Adrenal gland (tissue), 12 donors: ENCODE results near the gene EIF4E1B. TPM values are rescaled to one million over a fixed set of nuclear protein-coding genes. Genes with fewer than 3 reads are reported as not detected.
A peak's percentile ranks its signal among the peaks of the same experiment; 100 is the strongest.

Experiments
- DNase-seq, 7 donors: peaks; one replicate each; pipeline ENCODE4 v3.0.0-alpha.2; 2019 to 2020
- H3K27ac ChIP-seq, 5 donors: fragments of 200-600 bp; sonication (generic) in 4 of 5; 1 replicate in 3 of 5; 2 replicates in 2 of 5; pipeline versions ENCODE4 v1.5.1 to v1.8.0; 2016 to 2020; ENCODE audit warnings: mild to moderate bottlenecking in 1 of 5
- H3K27me3 ChIP-seq: fragments of 200-600 bp; 2 replicates; pipeline ENCODE4 v1.8.0; 2021
- H3K36me3 ChIP-seq, 2 donors: fragments of 200-600 bp; replicated peaks in 1 of 2; 1 replicate in 1 of 2; 2 replicates in 1 of 2; pipeline versions ENCODE4 v1.5.1 to v1.8.0; 2018 to 2022
- H3K4me1 ChIP-seq, 2 donors: fragments of 200-600 bp; replicated peaks in 1 of 2; 1 replicate in 1 of 2; 2 replicates in 1 of 2; pipeline versions ENCODE4 v1.5.1 to v1.8.0; 2018 to 2021
- H3K4me3 ChIP-seq, 4 donors: fragments of 200-600 bp; sonication (generic) in 3 of 4; one replicate each; pipeline ENCODE4 v1.5.1; 2016 to 2018
- H3K9me3 ChIP-seq, 3 donors: fragments of 200-600 bp; sonication (generic) in 1 of 3; replicated peaks in 1 of 3; 1 replicate in 2 of 3; 2 replicates in 1 of 3; pipeline versions ENCODE4 v1.5.1 to v1.8.0; 2016 to 2021
- POLR2A ChIP-seq, 2 donors: fragments of 450-650 bp; IDR thresholded peaks; one replicate each; pipeline ENCODE4 v1.6.1; 2017; ENCODE audit warnings: antibody characterized with exemption in 2 of 2, mild to moderate bottlenecking in 2 of 2, moderate library complexity in 1 of 2
- WGBS, 4 donors: extraction: QIAGEN DNeasy Blood & Tissue Kit in 2 of 4; methylation state at CpG; one replicate each; pipeline versions ENCODE4 v1.1.5 to v1.1.7; 2013 to 2017; 5-methylcytosine and 5-hydroxymethylcytosine counted together
- intact Hi-C, 2 donors: fragments of 100-400 bp; cut with DNase I; formaldehyde crosslinking; loops; one replicate each; pipeline versions ENCODE4 v1.14.1 to v1.15.0; 2022 to 2023
- polyA plus RNA-seq, 3 donors: library from polyadenylated mRNA; stranded (reverse); fragments of 200-250 nt in 2 of 3; fragments of 350-450 nt in 1 of 3; fragmentation: Illumina TruSeq in 1 of 3; extraction: RNeasy Lipid Tissue Mini Kit (QIAGEN cat#74804) in 1 of 3; gene quantifications; one replicate each; pipeline ENCODE4 v1.2.3, GENCODE V29; 2013 to 2014
- total RNA-seq, 9 donors: library from RNA; depleted of rRNA in 4 of 9; stranded (reverse); fragments of >200 nt in 4 of 9; fragments of 120-200 nt in 1 of 9; fragmentation: NEBNext Ultra II Directional in 1 of 9; extraction: Animal tissue kit (Norgen Biotek cat#: 25700) in 1 of 9; gene quantifications; one replicate each; pipeline versions ENCODE4 v1.1.0 to v1.2.4, GENCODE V29; 2013 to 2023
- TF ChIP-seq, protein P1 (sequence below), 6 experiments: fragments of 450-650 bp in 4 of 6; fragments of 200-600 bp in 2 of 6; sonication (generic) in 1 of 6; IDR thresholded peaks; 1 replicate in 5 of 6; 2 replicates in 1 of 6; pipeline versions ENCODE4 v1.5.1 to v1.8.0; 2016 to 2021; ENCODE audit warnings: antibody characterized with exemption in 6 of 6, mild to moderate bottlenecking in 2 of 6, moderate library complexity in 1 of 6
- donor health status: healthy with polysubstance abuse.
- donor health status: Bipolar disorder and iron deficiency.
- donor health status: DM: yes; HTN: yes; CAD: no.
- donor health status: DM: no; HTN: no; CAD: no.
- donor health status: DM: no; HTN: no; CAD: no.
- donor health status: DM: yes; HTN: yes; CAD: no.

Gene EIF4E1B
- total and polyA plus RNA-seq, 12 donors, result 0.24 to 0.44 (median 0.28) TPM; not detected in 7

DNA sequence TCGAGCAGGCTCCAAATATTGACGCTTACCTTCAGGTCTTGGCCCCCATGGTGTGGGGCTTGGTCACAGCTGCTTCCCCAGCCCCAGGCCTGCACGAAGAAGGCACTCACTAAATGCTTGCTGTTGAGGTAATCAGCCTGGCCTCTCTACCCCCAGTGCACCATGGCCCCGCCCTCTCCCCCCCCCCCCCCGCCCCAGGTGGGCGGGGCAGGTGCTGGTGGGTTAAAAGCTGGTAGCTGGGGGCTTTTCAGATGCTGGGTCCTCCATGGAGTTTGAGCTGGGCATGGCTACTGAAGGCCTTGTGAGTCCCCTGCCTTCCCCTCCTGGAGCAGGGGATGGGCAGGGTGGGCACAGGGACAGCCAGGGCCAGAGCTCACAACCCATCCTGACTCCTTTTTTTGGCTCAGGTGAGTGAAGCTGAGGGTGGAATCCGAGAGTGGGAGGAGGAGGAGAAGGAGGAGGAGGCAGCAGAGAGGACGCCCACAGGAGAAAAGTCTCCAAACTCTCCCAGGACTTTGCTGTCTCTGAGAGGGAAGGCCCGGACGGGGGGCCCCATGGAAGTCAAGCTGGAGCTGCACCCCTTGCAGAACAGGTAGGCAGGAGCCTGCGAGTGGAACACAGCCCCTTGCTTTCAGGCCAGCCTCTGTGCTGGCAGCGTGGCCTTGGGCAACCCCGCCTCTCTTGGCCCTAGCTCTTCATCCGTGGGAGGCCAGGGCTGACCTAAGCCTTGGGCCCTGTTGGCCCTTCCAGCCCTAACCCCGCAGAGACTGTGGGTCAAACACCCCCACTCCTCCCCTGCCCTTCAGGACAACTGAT, 12.4 kb downstream of the EIF4E1B start:
- TF ChIP-seq POLR2A (IDR thresholded peaks at IDR 0.05), result no peak
- TF ChIP-seq, protein P1, sequence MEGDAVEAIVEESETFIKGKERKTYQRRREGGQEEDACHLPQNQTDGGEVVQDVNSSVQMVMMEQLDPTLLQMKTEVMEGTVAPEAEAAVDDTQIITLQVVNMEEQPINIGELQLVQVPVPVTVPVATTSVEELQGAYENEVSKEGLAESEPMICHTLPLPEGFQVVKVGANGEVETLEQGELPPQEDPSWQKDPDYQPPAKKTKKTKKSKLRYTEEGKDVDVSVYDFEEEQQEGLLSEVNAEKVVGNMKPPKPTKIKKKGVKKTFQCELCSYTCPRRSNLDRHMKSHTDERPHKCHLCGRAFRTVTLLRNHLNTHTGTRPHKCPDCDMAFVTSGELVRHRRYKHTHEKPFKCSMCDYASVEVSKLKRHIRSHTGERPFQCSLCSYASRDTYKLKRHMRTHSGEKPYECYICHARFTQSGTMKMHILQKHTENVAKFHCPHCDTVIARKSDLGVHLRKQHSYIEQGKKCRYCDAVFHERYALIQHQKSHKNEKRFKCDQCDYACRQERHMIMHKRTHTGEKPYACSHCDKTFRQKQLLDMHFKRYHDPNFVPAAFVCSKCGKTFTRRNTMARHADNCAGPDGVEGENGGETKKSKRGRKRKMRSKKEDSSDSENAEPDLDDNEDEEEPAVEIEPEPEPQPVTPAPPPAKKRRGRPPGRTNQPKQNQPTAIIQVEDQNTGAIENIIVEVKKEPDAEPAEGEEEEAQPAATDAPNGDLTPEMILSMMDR (IDR thresholded peaks at IDR 0.05), result no peak
- intact Hi-C loops, result no loop called here
- Histone ChIP-seq H3K27me3 (no peaks in the 10 kb centered on the region), H3K4me3 (no peak overlapping the region), H3K36me3 (no peaks in the 10 kb centered on the region), H3K27ac (no peak overlapping the region), H3K9me3 (no peaks in the 10 kb centered on the region), H3K4me1 (peaks cover 4 to 13% of the 10 kb centered on the region in 2 donors)
- DNase-seq, result peak in 5 of 7 donors; percentile 60 to 67 (median 65)
- 34 to 43% (median 40%) methylated on average over 5 to 15 of the region's 15 CpGs for WGBS, 4 donors

DNA sequence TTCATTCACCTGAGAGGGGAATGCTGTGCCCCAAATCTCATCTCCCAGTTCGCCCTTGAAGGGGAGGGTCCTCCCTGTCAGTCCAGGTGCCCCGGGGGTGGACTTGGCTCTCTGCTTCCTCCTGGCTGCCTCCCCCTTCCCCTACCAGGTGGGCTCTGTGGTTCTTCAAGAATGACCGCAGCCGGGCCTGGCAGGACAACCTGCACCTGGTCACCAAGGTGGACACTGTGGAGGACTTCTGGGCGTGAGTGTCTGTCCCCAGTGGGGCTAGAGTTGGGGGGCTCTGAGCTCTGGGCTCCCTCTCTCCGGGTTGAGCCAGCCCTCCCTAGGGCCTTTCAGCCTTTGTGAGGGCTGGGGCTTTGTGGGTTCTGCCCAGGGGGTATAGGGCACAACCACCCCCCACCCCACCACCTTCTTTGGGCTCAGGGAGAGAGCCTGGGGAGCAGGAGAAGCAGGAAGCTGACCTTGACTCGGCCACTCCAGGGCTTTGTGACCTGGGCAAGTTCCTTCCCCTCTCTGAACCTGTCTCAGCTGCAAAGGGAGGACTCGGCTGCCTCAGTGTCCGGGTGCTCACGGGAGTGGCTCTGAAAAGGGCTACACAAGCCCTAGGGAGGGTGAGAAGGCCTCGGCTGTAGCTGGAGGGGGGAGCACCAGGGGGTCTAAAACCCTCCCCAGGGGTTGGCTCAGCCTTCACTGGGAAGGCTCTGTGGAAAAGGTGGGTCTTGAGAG, 13.2 kb downstream of the EIF4E1B start:
- DNase-seq, result no peak
- H3K36me3 ChIP-seq, result no peaks in the 10 kb centered on the region
- peaks cover 10 to 21% of the 10 kb centered on the region in 2 donors for H3K4me1 ChIP-seq
- H3K27me3 ChIP-seq, result no peaks in the 10 kb centered on the region
- TF ChIP-seq POLR2A (IDR thresholded peaks at IDR 0.05), result no peak
- TF ChIP-seq, protein P1 (IDR thresholded peaks at IDR 0.05), result no peak
- WGBS, 4 donors, result 67 to 88% (median 79%) methylated on average over 1 to 11 of the region's 11 CpGs
- no peaks in the 10 kb centered on the region for H3K9me3 ChIP-seq
- no peak overlapping the region for H3K27ac ChIP-seq
- no peak overlapping the region for H3K4me3 ChIP-seq
- intact Hi-C loops, result no loop called here

DNA sequence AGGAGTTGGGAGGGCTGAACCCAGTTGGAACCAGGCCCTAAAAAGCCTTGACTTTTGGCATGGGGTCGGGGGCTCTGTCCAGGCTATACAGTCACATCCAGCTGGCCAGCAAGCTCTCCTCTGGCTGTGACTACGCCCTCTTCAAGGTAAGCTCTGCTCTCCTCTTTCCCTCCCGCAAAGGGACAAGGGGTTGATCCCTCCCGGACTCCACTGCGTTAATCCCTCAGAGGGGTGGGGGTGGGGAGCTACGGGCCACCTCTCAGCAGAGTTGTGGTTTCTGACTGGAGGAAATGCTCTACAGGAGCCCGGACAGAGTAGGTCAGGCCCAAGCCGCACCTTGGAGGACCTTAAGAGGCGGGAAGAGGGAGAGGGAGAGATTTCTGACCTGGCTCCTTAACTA, 13.8 kb downstream of the EIF4E1B start:
- no peaks in the 10 kb centered on the region for H3K9me3 ChIP-seq
- H3K36me3 ChIP-seq, result no peaks in the 10 kb centered on the region
- TF ChIP-seq POLR2A (IDR thresholded peaks at IDR 0.05), result no peak
- TF ChIP-seq, protein P1 (IDR thresholded peaks at IDR 0.05), result no peak
- H3K27ac ChIP-seq, result no peak overlapping the region
- intact Hi-C loops, result no loop called here
- DNase-seq, result no peak
- WGBS, 4 donors, result 79 to 82% (median 80%) methylated on average over 7 to 9 of the region's 9 CpGs
- H3K4me3 ChIP-seq, result no peak overlapping the region
- H3K4me1 ChIP-seq, result peaks cover 15 to 25% of the 10 kb centered on the region in 2 donors
- H3K27me3 ChIP-seq, result no peaks in the 10 kb centered on the region

DNA sequence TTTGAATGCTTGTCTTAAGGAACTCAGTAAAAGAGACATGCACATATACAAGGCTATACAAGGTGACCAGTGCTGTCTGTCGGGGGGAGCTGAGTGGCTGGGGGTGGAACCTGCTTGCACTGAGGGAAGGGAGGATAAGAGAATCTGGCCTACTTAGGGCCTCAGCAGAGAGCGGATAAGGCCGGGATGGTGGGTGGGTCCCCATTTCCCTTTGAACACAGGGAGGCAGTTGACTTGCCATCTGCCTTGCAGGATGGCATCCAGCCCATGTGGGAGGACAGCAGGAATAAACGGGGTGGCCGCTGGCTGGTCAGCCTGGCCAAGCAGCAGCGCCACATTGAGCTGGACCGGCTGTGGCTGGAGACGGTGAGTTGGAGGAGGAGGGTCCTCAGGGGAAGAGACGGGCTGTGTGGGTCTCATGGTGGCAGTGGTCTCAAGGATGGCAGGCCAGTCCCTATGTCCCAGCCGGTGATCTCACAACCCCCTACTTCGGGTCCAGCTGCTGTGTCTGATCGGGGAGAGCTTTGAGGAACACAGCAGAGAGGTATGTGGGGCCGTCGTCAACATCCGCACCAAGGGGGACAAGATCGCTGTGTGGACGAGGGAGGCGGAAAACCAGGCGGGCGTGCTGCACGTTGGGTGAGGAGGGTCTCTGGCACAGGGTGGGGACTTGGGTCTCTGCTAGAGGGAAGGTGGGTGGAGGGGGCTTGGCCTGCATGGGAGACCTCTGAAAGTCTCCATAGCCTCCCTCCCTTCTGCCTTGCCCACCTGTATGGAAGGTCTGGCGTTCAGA, 14.6 kb downstream of the EIF4E1B start:
- WGBS, 4 donors, result 93 to 96% (median 95%) methylated on average over 17 to 22 of the region's 22 CpGs
- Histone ChIP-seq H3K27ac (no peak overlapping the region), H3K4me3 (no peak overlapping the region), H3K4me1 (peaks cover 15 to 26% of the 10 kb centered on the region in 2 donors), H3K36me3 (no peaks in the 10 kb centered on the region), H3K9me3 (no peaks in the 10 kb centered on the region), H3K27me3 (no peaks in the 10 kb centered on the region)
- no peak for DNase-seq
- intact Hi-C loops, result no loop called here
- no peak for TF ChIP-seq POLR2A (IDR thresholded peaks at IDR 0.05)
- TF ChIP-seq, protein P1 (IDR thresholded peaks at IDR 0.05), result no peak
